ENCODE data around the gene ARSJ.
"Not testable (repeated sequence)": the region's sequence is repeated elsewhere in the genome, so short reads cannot be mapped to it uniquely, and the experiment has no call there.

The ARSJ gene

GRCh38 chr4:113960684-113961321 lies 18.6 kb downstream of the ARSJ start:
- FAIRE-seq (no peak), DNase-seq (ENCODE audit: extremely low spot score, insufficient read length, low read depth) (no peak)

- peak; percentile 48 for FAIRE-seq
- no peak for DNase-seq (ENCODE audit: extremely low spot score, insufficient read length, low read depth)
Measured at GRCh38 chr4:113959539-113959937, 19.9 kb downstream of the ARSJ start.

- FAIRE-seq (no peak), DNase-seq (ENCODE audit: extremely low spot score, insufficient read length, low read depth) (no peak)
Measured at GRCh38 chr4:113958766-113959538, 20.5 kb downstream of the ARSJ start.

GRCh38 chr4:113957956-113958355 lies 21.5 kb downstream of the ARSJ start:
- FAIRE-seq (no peak), DNase-seq (ENCODE audit: extremely low spot score, insufficient read length, low read depth) (no peak)

GRCh38 chr4:113955948-113956347 lies 23.5 kb downstream of the ARSJ start:
- FAIRE-seq = peak; percentile 77
- no peak for DNase-seq (ENCODE audit: extremely low spot score, insufficient read length, low read depth)

GRCh38 chr4:113955411-113955810 lies 24.0 kb downstream of the ARSJ start:
- FAIRE-seq = no peak
- DNase-seq (ENCODE audit: extremely low spot score, insufficient read length, low read depth) = no peak

- no peak for DNase-seq (ENCODE audit: extremely low spot score, insufficient read length, low read depth)
- no peak for FAIRE-seq
Measured at GRCh38 chr4:113953888-113954287, 25.6 kb downstream of the ARSJ start.

- FAIRE-seq = peak; percentile 86
- no peak for DNase-seq (ENCODE audit: extremely low spot score, insufficient read length, low read depth)
Measured at GRCh38 chr4:113952452-113953029, 26.9 kb downstream of the ARSJ start.

GRCh38 chr4:113951263-113951662 lies 28.2 kb downstream of the ARSJ start:
- no peak for DNase-seq (ENCODE audit: extremely low spot score, insufficient read length, low read depth)
- FAIRE-seq = peak; percentile 26

- DNase-seq (ENCODE audit: extremely low spot score, insufficient read length, low read depth) (no peak), FAIRE-seq (no peak)
Measured at GRCh38 chr4:113950207-113950606, 29.2 kb downstream of the ARSJ start.

GRCh38 chr4:113947484-113947883 lies 32.0 kb downstream of the ARSJ start:
- no peak for DNase-seq (ENCODE audit: extremely low spot score, insufficient read length, low read depth)
- no peak for FAIRE-seq

- FAIRE-seq (no peak), DNase-seq (ENCODE audit: extremely low spot score, insufficient read length, low read depth) (no peak)
Measured at GRCh38 chr4:113945906-113946305, 33.5 kb downstream of the ARSJ start.

GRCh38 chr4:113943863-113944262 lies 35.6 kb downstream of the ARSJ start:
- no peak for FAIRE-seq
- DNase-seq (ENCODE audit: extremely low spot score, insufficient read length, low read depth) = no peak

GRCh38 chr4:113943085-113943484 lies 36.4 kb downstream of the ARSJ start:
- FAIRE-seq (no peak), DNase-seq (ENCODE audit: extremely low spot score, insufficient read length, low read depth) (no peak)

- FAIRE-seq (no peak), DNase-seq (ENCODE audit: extremely low spot score, insufficient read length, low read depth) (no peak)
Measured at GRCh38 chr4:113941836-113942235, 37.6 kb downstream of the ARSJ start.

GRCh38 chr4:113940103-113940502 lies 39.3 kb downstream of the ARSJ start:
- DNase-seq (ENCODE audit: extremely low spot score, insufficient read length, low read depth); FAIRE-seq: not testable (repeated sequence)

- DNase-seq (ENCODE audit: extremely low spot score, insufficient read length, low read depth) (no peak), FAIRE-seq (no peak)
Measured at GRCh38 chr4:113935190-113935589, 44.3 kb downstream of the ARSJ start.

GRCh38 chr4:113924706-113925105 lies 54.7 kb downstream of the ARSJ start:
- DNase-seq (ENCODE audit: extremely low spot score, insufficient read length, low read depth); FAIRE-seq: not testable (repeated sequence)

GRCh38 chr4:113921089-113921794 lies 58.2 kb downstream of the ARSJ start:
- DNase-seq (ENCODE audit: extremely low spot score, insufficient read length, low read depth) (no peak), FAIRE-seq (peak; percentile 63)

GRCh38 chr4:113919611-113920010 lies 59.8 kb downstream of the ARSJ start:
- no peak for FAIRE-seq
- DNase-seq (ENCODE audit: extremely low spot score, insufficient read length, low read depth) = no peak

- no peak for DNase-seq (ENCODE audit: extremely low spot score, insufficient read length, low read depth)
- no peak for FAIRE-seq
Measured at GRCh38 chr4:113919145-113919544, 60.3 kb downstream of the ARSJ start.
